LNCAP (cell line): ENCODE data around the gene LRRC4B.

Experiments used
- CTCF ChIP-seq: fragments of 450-650 bp; IDR thresholded peaks from 2 replicates; pipeline ENCODE4 v1.5.1; 2017; ENCODE audit warnings: mild to moderate bottlenecking

LRRC4B gene

DNA sequence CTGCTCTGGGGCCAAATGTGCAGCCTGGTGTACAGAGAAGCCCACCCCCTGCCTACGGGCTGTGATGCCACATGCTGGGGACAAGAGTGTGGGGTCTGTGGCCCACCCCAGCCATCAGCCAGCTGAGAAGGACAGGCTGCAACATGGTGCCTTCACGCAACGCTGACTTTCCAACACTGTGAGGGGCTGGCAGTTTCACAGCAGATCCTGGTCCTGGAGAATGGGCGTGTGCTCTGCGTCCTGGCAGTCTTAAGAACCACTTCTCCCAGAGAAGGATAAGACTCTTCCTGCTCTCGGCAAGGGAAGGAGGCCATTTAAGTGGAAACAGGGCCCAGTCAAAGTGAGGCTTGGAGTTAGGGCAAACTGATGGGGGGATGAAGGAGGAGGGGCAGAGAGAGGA lies 4.6 kb downstream of the LRRC4B start:
- no peak for TF ChIP-seq CTCF

DNA sequence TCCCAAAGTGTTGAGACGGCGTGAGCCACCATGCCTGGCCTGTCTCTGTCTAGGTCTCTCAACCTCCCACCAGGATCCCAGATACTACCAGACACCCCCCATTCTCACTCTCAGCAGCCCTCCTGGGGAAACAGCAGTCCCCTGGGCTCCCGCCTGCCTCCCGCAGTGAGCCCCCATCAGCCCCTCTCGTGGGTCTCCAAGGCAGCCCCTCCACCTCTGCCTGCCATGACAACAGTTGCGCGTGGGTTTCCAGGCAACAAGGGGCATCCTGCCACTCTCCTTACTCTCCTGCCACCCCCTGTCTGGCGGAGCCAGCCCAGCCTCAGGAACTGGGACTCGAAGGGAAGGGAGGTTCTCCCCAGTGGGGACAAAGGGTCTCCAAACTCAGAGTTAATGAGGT lies 5.2 kb downstream of the LRRC4B start:
- TF ChIP-seq CTCF: no peak

DNA sequence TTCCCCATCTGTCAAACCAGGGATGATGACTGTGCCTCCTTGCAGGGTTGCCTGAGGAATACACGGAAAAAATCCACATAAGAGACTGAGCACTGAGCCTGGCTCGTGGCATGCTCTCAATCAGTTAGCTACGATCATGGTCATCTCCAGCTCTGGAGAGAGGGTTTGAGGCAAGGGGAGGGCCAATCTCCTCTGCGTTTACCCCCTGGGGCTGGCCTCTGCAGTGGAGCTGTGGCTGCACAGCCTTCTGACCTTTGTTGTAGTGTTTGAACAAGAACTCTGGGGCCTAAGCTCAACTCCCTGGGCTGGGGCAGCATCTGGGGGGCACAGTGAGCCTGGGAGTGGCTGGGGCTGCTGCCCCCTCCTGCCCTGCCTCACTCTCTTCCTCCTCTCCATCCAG lies 5.9 kb downstream of the LRRC4B start:
- no peak for TF ChIP-seq CTCF

DNA sequence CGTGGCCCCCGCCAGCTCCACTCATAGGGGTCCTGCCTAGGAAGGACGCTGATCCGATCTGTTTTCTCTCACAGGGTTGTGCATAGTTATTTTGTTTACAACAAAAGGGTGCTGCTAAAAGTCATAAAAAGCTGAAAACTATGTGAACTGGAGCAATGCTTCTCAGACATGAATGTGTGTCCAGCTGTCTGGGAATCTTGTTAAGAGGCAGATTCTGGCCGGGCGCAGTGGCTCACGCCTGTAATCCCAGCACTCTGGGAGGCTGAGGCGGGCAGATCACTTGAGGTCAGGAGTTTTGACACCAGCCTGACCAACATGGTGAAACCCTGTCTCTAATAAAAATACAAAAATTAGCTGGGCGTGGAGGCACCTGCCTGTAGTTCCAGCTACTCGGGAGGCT lies 8.6 kb downstream of the LRRC4B start:
- no peak for TF ChIP-seq CTCF

DNA sequence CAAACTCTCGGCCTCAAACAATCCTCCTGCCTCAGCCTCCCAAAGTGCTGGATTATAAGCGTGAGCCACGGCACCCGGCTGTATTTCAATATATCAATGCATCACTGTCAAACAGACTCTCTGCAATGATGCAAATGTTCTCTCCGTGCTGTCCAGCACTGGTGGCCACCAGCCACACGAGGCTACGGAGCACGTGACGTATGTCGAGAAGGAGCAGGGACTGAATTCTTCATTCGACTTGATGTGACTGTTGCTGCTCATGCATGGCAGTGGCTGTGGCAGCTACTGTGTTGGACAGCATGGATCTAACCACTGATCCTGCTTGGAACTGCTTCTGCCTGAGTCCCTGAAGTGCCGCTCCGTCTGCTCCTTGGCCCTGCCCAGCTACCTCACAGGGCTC lies 9.8 kb downstream of the LRRC4B start:
- no peak for TF ChIP-seq CTCF

GRCh38 chr19:50558039-50558438 lies 10.2 kb downstream of the LRRC4B start:
- TF ChIP-seq CTCF: no peak

DNA sequence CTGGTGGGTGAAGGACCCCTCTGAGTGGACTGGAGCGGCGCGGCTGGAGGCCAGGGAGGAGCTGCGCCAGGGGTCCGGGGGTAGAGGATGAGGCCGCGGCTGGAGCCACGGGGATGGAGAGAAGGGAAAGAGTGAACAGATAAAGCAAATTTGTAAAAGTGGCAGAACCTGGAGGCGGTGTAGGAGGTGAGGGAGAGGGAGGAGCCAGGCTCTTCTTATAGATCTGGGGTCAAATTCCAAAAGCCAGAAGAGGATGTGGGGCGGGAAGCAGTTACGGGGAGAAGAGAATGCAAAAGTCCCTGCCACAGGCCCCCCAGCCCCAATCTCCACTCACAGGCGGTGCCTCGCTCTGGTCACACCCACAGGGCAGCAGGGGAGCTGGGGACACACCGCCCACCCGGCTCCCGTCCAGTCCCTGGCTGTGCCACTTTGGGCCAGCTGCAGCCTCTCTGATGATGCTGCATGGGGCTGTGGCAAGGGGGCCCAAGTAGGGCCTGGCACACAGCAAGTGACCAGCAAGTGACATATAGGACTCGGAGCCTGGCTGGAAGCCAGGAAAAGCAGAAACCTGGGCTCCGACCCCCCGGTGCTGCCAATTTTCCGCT lies 11.1 kb downstream of the LRRC4B start:
- no peak for TF ChIP-seq CTCF
